Neural cell (in vitro differentiated cells): Measurements from ENCODE around the gene RFX2. TPM values are rescaled to one million over a fixed set of nuclear protein-coding genes. Genes with fewer than 3 reads are reported as not detected.

ENCODE experiments used
- H2AFZ ChIP-seq: fragments of 200-600, 300-800 bp; sonication (generic), shearing (Covaris generic); 2 replicates; pipeline ENCODE4 v1.6.0; 2014; ENCODE audit warnings: low read depth, mild to moderate bottlenecking, antibody characterized with exemption, low read length, moderate library complexity
- H3F3A ChIP-seq: fragments of 200-600 bp; shearing (Covaris generic); 2 replicates; pipeline ENCODE4 v1.6.1; 2016; ENCODE audit warnings: mild to moderate bottlenecking, moderate library complexity, mixed read lengths, antibody characterized with exemption, low read length; ENCODE audit not compliant: insufficient read depth, poor library complexity, severe bottlenecking
- H3K27ac ChIP-seq: fragments of 200-600, 300-800 bp; sonication (generic), shearing (Covaris generic); 2 replicates; pipeline ENCODE4 v1.5.1; 2014; ENCODE audit warnings: mild to moderate bottlenecking, low read length, moderate library complexity
- H3K27me3 ChIP-seq: fragments of 300-800, 200-600 bp; sonication (generic), shearing (Covaris generic); 2 replicates; pipeline ENCODE4 v1.6.0; 2014; ENCODE audit warnings: mild to moderate bottlenecking, low read depth, low read length, moderate library complexity; ENCODE audit not compliant: insufficient read depth
- H3K36me3 ChIP-seq: fragments of 300-800, 200-600 bp; sonication (generic), shearing (Covaris generic); 2 replicates; pipeline ENCODE4 v1.5.1; 2014; ENCODE audit warnings: mild to moderate bottlenecking, antibody characterized with exemption, low read length, moderate library complexity; ENCODE audit not compliant: insufficient read depth
- H3K4me2 ChIP-seq: fragments of 300-800, 200-600 bp; sonication (generic), shearing (Covaris generic); 2 replicates; pipeline ENCODE4 v1.6.0; 2014; ENCODE audit warnings: mild to moderate bottlenecking, low read length
- H3K4me3 ChIP-seq: fragments of 300-800, 200-600 bp; sonication (generic), shearing (Covaris generic); 2 replicates; pipeline ENCODE4 v1.5.1; 2014; ENCODE audit warnings: mild to moderate bottlenecking, low read length, moderate library complexity
- H3K79me2 ChIP-seq: fragments of 200-600 bp; shearing (Covaris generic); replicated peaks from 2 replicates; pipeline ENCODE4 v1.6.0; 2014; ENCODE audit warnings: mild to moderate bottlenecking, low read length, moderate library complexity; ENCODE audit not compliant: insufficient read depth
- H3K9ac ChIP-seq: fragments of 300-800, 200-600 bp; sonication (generic), shearing (Covaris generic); 2 replicates; pipeline ENCODE4 v1.6.1; 2016; ENCODE audit warnings: mild to moderate bottlenecking, low read length, mixed read lengths
- H3K9me2 ChIP-seq: fragments of 200-600 bp; shearing (Covaris generic); 2 replicates; pipeline ENCODE4 v1.6.1; 2016; ENCODE audit warnings: mild to moderate bottlenecking, low read length, mixed read lengths; ENCODE audit not compliant: insufficient read depth
- H3K9me3 ChIP-seq: fragments of 200-600, 300-800 bp; sonication (generic), shearing (Covaris generic); 2 replicates; pipeline ENCODE4 v1.6.1; 2016; ENCODE audit warnings: mild to moderate bottlenecking, mixed run types, low read length, moderate library complexity, mixed read lengths
- H4K20me1 ChIP-seq: fragments of 200-600 bp; shearing (Covaris generic); 2 replicates; pipeline ENCODE4 v1.6.1; 2016; ENCODE audit warnings: mild to moderate bottlenecking, mixed run types; ENCODE audit not compliant: insufficient read depth
- EP300 ChIP-seq: fragments of 450-650 bp; conservative IDR thresholded peaks from 2 replicates; pipeline ENCODE4 v1.6.1; 2014; ENCODE audit warnings: antibody characterized with exemption, mild to moderate bottlenecking, moderate library complexity; ENCODE audit not compliant: poor library complexity, severe bottlenecking
- EZH2 ChIP-seq: fragments of 200-600, 300-800 bp; shearing (Covaris generic), sonication (generic); IDR thresholded peaks from 2 replicates; pipeline ENCODE4 v1.6.1; 2014; ENCODE audit warnings: antibody characterized with exemption, low read length, borderline replicate concordance, mild to moderate bottlenecking; ENCODE audit not compliant: insufficient read depth, poor library complexity, severe bottlenecking
- MXI1 ChIP-seq: fragments of 450-650 bp; conservative IDR thresholded peaks from 2 replicates; pipeline ENCODE4 v1.6.1; 2014; ENCODE audit warnings: antibody characterized with exemption, mild to moderate bottlenecking; ENCODE audit not compliant: poor library complexity, severe bottlenecking
- POLR2AphosphoS5 ChIP-seq: IDR thresholded peaks from 2 replicates; pipeline ENCODE4 v1.6.1; 2012
- RAD21 ChIP-seq: fragments of 450-650 bp; conservative IDR thresholded peaks from 2 replicates; pipeline ENCODE4 v1.6.1; 2014; ENCODE audit warnings: antibody characterized with exemption, mild to moderate bottlenecking, moderate library complexity
- SMC3 ChIP-seq: fragments of 450-650 bp; conservative IDR thresholded peaks from 2 replicates; pipeline ENCODE4 v1.6.1; 2014; ENCODE audit warnings: antibody characterized with exemption, mild to moderate bottlenecking, moderate library complexity; ENCODE audit not compliant: poor library complexity
- TAF1 ChIP-seq: IDR thresholded peaks from 2 replicates; pipeline ENCODE4 v1.6.1; 2012; ENCODE audit warnings: low read depth
- polyA plus RNA-seq: library from polyadenylated mRNA; depleted of rRNA; stranded (reverse); fragments of >200 nt; gene quantifications from 2 replicates; pipeline ENCODE4 v1.2.3, GENCODE V29; 2014
- TF ChIP-seq, protein P1 (sequence below): IDR thresholded peaks from 2 replicates; pipeline ENCODE4 v1.6.1; 2012; ENCODE audit warnings: borderline replicate concordance
- TF ChIP-seq, protein P2 (sequence below): fragments of 450-650 bp; IDR thresholded peaks from 2 replicates; pipeline ENCODE4 v1.5.1; 2014; ENCODE audit warnings: antibody characterized with exemption, mild to moderate bottlenecking, moderate library complexity; ENCODE audit not compliant: poor library complexity, severe bottlenecking

Gene RFX2
- polyA plus RNA-seq, 1 donor from 2014 or later: 0.69 TPM

DNA sequence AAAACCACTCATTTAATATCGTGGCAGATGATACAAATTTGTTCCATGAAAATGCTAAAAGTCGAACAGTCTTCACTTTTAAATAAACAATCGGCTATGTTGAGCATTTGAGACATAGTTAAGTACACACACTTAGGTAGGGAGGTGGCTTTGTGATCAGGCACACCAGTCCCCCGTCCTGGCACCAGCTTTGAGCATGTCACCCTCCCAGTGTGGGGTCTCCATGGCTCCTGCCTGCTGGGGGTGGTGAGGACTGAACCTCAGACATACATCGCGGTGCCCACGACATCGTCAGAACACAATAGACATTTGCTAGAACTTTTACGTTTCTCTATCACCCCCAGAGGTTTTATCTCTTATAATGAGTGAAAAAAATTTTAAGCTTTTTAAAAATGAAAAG, 62.0 kb downstream of the RFX2 start:
- H4K20me1 ChIP-seq: no peaks in the 10 kb centered on the region
- H3K9ac ChIP-seq: no peak overlapping the region
- H3K36me3 ChIP-seq: no peaks in the 10 kb centered on the region
- TF ChIP-seq, protein P1, sequence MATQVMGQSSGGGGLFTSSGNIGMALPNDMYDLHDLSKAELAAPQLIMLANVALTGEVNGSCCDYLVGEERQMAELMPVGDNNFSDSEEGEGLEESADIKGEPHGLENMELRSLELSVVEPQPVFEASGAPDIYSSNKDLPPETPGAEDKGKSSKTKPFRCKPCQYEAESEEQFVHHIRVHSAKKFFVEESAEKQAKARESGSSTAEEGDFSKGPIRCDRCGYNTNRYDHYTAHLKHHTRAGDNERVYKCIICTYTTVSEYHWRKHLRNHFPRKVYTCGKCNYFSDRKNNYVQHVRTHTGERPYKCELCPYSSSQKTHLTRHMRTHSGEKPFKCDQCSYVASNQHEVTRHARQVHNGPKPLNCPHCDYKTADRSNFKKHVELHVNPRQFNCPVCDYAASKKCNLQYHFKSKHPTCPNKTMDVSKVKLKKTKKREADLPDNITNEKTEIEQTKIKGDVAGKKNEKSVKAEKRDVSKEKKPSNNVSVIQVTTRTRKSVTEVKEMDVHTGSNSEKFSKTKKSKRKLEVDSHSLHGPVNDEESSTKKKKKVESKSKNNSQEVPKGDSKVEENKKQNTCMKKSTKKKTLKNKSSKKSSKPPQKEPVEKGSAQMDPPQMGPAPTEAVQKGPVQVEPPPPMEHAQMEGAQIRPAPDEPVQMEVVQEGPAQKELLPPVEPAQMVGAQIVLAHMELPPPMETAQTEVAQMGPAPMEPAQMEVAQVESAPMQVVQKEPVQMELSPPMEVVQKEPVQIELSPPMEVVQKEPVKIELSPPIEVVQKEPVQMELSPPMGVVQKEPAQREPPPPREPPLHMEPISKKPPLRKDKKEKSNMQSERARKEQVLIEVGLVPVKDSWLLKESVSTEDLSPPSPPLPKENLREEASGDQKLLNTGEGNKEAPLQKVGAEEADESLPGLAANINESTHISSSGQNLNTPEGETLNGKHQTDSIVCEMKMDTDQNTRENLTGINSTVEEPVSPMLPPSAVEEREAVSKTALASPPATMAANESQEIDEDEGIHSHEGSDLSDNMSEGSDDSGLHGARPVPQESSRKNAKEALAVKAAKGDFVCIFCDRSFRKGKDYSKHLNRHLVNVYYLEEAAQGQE: no peak
- no peak for TF ChIP-seq TAF1
- TF ChIP-seq, protein P2, sequence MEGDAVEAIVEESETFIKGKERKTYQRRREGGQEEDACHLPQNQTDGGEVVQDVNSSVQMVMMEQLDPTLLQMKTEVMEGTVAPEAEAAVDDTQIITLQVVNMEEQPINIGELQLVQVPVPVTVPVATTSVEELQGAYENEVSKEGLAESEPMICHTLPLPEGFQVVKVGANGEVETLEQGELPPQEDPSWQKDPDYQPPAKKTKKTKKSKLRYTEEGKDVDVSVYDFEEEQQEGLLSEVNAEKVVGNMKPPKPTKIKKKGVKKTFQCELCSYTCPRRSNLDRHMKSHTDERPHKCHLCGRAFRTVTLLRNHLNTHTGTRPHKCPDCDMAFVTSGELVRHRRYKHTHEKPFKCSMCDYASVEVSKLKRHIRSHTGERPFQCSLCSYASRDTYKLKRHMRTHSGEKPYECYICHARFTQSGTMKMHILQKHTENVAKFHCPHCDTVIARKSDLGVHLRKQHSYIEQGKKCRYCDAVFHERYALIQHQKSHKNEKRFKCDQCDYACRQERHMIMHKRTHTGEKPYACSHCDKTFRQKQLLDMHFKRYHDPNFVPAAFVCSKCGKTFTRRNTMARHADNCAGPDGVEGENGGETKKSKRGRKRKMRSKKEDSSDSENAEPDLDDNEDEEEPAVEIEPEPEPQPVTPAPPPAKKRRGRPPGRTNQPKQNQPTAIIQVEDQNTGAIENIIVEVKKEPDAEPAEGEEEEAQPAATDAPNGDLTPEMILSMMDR: no peak
- TF ChIP-seq EZH2: no peak
- no peak for TF ChIP-seq POLR2AphosphoS5
- no peak for TF ChIP-seq RAD21
- no peak for TF ChIP-seq SMC3
- no peak for TF ChIP-seq EP300
- TF ChIP-seq MXI1: no peak
- no peaks in the 10 kb centered on the region for H3K9me3 ChIP-seq
- no peaks in the 10 kb centered on the region for H3K9me2 ChIP-seq
- H3K79me2 ChIP-seq: no peaks in the 10 kb centered on the region
- no peaks in the 10 kb centered on the region for H3F3A ChIP-seq
- H3K27ac ChIP-seq: no peak overlapping the region
- no peak overlapping the region for H2AFZ ChIP-seq
- H3K4me2 ChIP-seq: no peak overlapping the region
- no peak overlapping the region for H3K4me3 ChIP-seq
- H3K27me3 ChIP-seq: no peaks in the 10 kb centered on the region

DNA sequence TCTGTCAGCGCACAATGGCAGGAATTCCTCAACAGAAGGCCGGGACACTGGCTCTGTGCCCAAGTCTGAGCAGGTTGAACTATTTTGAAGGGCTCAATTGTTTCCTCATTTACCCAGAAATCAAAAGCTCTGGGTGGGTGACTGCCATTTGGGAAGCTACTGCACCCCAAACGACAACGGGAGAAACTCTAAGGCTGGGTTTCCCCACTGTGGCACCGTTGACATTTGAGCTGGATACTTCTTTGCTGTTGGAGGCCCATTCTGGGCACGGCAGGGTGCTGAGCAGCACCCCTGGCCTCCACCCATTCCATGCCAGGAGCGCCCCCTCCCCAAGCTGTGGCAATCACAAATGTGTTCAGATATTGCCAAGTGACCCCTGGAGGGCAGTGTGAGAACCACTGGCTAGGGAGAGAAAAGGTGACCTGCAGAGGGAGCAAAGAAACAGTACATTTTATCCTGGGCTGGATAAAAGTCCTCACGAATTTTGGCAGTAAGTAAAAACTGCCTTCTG, 62.5 kb downstream of the RFX2 start:
- Histone ChIP-seq H3K9me3 (no peaks in the 10 kb centered on the region), H3K9me2 (no peaks in the 10 kb centered on the region), H3K79me2 (no peaks in the 10 kb centered on the region), H3K4me2 (no peak overlapping the region), H3K4me3 (no peak overlapping the region), H3F3A (no peaks in the 10 kb centered on the region), H3K27ac (no peak overlapping the region), H3K27me3 (no peaks in the 10 kb centered on the region), H4K20me1 (no peaks in the 10 kb centered on the region), H2AFZ (no peak overlapping the region), H3K36me3 (no peaks in the 10 kb centered on the region), H3K9ac (no peak overlapping the region)
- TF ChIP-seq TAF1 (no peak), EP300 (no peak), MXI1 (no peak), POLR2AphosphoS5 (no peak), RAD21 (peak; percentile 54), EZH2 (no peak), SMC3 (peak; percentile 57)
- TF ChIP-seq, protein P2: peak; percentile 72
- TF ChIP-seq, protein P1: no peak
